Panc1 (cell line): ENCODE data around the gene EIF4E2.

Experiments
- POLR2AphosphoS5 ChIP-seq: IDR thresholded peaks from 2 replicates; pipeline ENCODE4 v1.6.1; 2012; ENCODE audit warnings: mild to moderate bottlenecking, low read depth, low read length, moderate library complexity
- SIN3A ChIP-seq: IDR thresholded peaks from 2 replicates; pipeline ENCODE4 v1.6.1; 2012; ENCODE audit warnings: low read depth, mild to moderate bottlenecking, low read length, moderate library complexity, borderline replicate concordance; ENCODE audit not compliant: insufficient read depth
- TCF7L2 ChIP-seq: IDR thresholded peaks from 2 replicates; pipeline ENCODE4 v1.6.1; 2011; ENCODE audit warnings: mild to moderate bottlenecking, low read depth, low read length, inconsistent platforms
- TF ChIP-seq, protein P1 (sequence below): fragments of 450-650 bp; IDR thresholded peaks from 2 replicates; pipeline ENCODE4 v1.5.1; 2017; ENCODE audit warnings: mild to moderate bottlenecking
- TF ChIP-seq, protein P2 (sequence below), 2 experiments: IDR thresholded peaks; 2 replicates each; pipeline ENCODE4 v1.6.1; 2011 to 2012; ENCODE audit warnings: low read depth in 2 of 2, control low read depth in 1 of 2, low read length in 1 of 2, mild to moderate bottlenecking in 1 of 2, moderate library complexity in 1 of 2; ENCODE audit not compliant: insufficient read depth in 1 of 2

DNA sequence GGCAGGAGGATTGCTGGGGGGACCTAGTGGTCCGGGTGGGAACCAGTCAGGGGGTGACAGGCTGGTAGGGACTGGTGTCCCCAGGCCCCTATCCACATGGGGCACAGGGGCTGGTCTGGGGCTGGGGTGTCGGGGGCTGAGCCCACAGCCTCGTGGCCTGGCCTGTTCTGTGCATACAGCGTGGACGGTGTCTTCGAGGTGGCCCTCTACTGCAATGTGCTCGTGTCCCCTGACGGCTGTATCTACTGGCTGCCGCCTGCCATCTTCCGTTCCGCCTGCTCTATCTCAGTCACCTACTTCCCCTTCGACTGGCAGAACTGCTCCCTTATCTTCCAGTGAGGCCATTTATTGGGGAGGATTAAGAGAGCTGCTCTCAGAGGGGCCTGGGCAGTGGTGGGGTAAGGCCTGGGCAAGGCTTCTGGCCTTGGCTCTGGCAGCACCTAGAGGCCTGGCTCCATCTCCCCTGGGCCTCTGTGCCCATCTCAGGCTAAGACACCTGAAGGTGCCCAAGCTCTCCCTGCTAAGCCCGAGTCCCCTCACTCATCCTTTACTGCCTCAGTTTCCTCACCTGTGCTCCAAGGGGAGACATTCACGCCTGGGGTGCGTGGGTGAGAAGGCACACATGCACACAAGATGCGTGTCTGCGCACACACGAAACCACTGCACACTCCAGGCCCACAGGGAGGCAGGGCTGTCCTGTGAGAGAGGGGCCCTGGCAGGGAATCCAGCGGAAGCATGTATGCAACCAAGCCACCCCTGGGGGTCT, 9.1 kb upstream of the EIF4E2 start:
- TF ChIP-seq, protein P1, sequence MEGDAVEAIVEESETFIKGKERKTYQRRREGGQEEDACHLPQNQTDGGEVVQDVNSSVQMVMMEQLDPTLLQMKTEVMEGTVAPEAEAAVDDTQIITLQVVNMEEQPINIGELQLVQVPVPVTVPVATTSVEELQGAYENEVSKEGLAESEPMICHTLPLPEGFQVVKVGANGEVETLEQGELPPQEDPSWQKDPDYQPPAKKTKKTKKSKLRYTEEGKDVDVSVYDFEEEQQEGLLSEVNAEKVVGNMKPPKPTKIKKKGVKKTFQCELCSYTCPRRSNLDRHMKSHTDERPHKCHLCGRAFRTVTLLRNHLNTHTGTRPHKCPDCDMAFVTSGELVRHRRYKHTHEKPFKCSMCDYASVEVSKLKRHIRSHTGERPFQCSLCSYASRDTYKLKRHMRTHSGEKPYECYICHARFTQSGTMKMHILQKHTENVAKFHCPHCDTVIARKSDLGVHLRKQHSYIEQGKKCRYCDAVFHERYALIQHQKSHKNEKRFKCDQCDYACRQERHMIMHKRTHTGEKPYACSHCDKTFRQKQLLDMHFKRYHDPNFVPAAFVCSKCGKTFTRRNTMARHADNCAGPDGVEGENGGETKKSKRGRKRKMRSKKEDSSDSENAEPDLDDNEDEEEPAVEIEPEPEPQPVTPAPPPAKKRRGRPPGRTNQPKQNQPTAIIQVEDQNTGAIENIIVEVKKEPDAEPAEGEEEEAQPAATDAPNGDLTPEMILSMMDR: no peak
- TF ChIP-seq, protein P2, sequence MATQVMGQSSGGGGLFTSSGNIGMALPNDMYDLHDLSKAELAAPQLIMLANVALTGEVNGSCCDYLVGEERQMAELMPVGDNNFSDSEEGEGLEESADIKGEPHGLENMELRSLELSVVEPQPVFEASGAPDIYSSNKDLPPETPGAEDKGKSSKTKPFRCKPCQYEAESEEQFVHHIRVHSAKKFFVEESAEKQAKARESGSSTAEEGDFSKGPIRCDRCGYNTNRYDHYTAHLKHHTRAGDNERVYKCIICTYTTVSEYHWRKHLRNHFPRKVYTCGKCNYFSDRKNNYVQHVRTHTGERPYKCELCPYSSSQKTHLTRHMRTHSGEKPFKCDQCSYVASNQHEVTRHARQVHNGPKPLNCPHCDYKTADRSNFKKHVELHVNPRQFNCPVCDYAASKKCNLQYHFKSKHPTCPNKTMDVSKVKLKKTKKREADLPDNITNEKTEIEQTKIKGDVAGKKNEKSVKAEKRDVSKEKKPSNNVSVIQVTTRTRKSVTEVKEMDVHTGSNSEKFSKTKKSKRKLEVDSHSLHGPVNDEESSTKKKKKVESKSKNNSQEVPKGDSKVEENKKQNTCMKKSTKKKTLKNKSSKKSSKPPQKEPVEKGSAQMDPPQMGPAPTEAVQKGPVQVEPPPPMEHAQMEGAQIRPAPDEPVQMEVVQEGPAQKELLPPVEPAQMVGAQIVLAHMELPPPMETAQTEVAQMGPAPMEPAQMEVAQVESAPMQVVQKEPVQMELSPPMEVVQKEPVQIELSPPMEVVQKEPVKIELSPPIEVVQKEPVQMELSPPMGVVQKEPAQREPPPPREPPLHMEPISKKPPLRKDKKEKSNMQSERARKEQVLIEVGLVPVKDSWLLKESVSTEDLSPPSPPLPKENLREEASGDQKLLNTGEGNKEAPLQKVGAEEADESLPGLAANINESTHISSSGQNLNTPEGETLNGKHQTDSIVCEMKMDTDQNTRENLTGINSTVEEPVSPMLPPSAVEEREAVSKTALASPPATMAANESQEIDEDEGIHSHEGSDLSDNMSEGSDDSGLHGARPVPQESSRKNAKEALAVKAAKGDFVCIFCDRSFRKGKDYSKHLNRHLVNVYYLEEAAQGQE (IDR thresholded peaks at IDR 0.05; ENCODE audit: insufficient read depth in 1 of 2, low read depth in 2 of 2, low read length in 1 of 2): no peak
- TF ChIP-seq SIN3A (no peak), POLR2AphosphoS5 (no peak), TCF7L2 (no peak)
